ENCODE results near the gene TRABD2A.

The TRABD2A gene

GRCh38 chr2:84850471-84850870, 30.4 kb downstream of the TRABD2A start:
- ATAC-seq (no peak), DNase-seq (no peak)

- ATAC-seq (peak; percentile 52), DNase-seq (no peak)
Measured at GRCh38 chr2:84849271-84849952, 31.5 kb downstream of the TRABD2A start.

GRCh38 chr2:84847326-84848050, 33.4 kb downstream of the TRABD2A start:
- ATAC-seq (no peak), DNase-seq (no peak)

GRCh38 chr2:84846741-84847142, 34.1 kb downstream of the TRABD2A start:
- DNase-seq (no peak), ATAC-seq (no peak)

- DNase-seq (no peak), ATAC-seq (peak; percentile 41)
Measured at GRCh38 chr2:84846041-84846663, 34.7 kb downstream of the TRABD2A start.

- ATAC-seq (peak; percentile 31), DNase-seq (no peak)
Measured at GRCh38 chr2:84844141-84844540, 36.7 kb downstream of the TRABD2A start.

GRCh38 chr2:84841577-84841976, 39.3 kb downstream of the TRABD2A start:
- ATAC-seq: no peak

GRCh38 chr2:84840306-84840705, 40.6 kb downstream of the TRABD2A start:
- peak; percentile 66 for ATAC-seq
- DNase-seq: no peak

More at GRCh38 chr2:84841577-84841976, 39.3 kb downstream of the TRABD2A start:
- DNase-seq: no peak

- no peak for ATAC-seq
- DNase-seq: no peak
Measured at GRCh38 chr2:84839851-84840250, 41.0 kb downstream of the TRABD2A start.

GRCh38 chr2:84838434-84839145, 42.3 kb downstream of the TRABD2A start:
- DNase-seq: no peak

GRCh38 chr2:84836215-84836614, 44.7 kb downstream of the TRABD2A start:
- ATAC-seq (no peak), DNase-seq (no peak)

More at GRCh38 chr2:84838434-84839145, 42.3 kb downstream of the TRABD2A start:
- no peak for ATAC-seq

GRCh38 chr2:84833481-84834150, 47.3 kb downstream of the TRABD2A start:
- no peak for DNase-seq
- no peak for ATAC-seq

GRCh38 chr2:84832772-84833461, 48.0 kb downstream of the TRABD2A start:
- ATAC-seq (peak; percentile 67), DNase-seq (no peak)

GRCh38 chr2:84830758-84831500, 50.0 kb downstream of the TRABD2A start:
- ATAC-seq: no peak
- DNase-seq: no peak

- no peak for DNase-seq
- no peak for ATAC-seq
Measured at GRCh38 chr2:84830095-84830494, 50.8 kb downstream of the TRABD2A start.

GRCh38 chr2:84829693-84830092, 51.2 kb downstream of the TRABD2A start:
- ATAC-seq (no peak), DNase-seq (no peak)

GRCh38 chr2:84827978-84828575, 52.8 kb downstream of the TRABD2A start:
- DNase-seq (no peak), ATAC-seq (no peak)

GRCh38 chr2:84823788-84824187, 57.1 kb downstream of the TRABD2A start:
- no peak for ATAC-seq
- no peak for DNase-seq

- DNase-seq: no peak
- no peak for ATAC-seq
Measured at GRCh38 chr2:84823229-84823628, 57.7 kb downstream of the TRABD2A start.

GRCh38 chr2:84821806-84822205, 59.1 kb downstream of the TRABD2A start:
- ATAC-seq (no peak), DNase-seq (no peak)
